HG02759 (cell line): ENCODE results near the gene PLXNC1.

ENCODE experiments used
- ATAC-seq: cut with Tn5 transposase; IDR thresholded peaks from one replicate; pipeline ENCODE4 v1.9.1; 2021; ENCODE audit warnings: mild to moderate bottlenecking, moderate library complexity; ENCODE audit not compliant: unreplicated experiment

The PLXNC1 gene

DNA sequence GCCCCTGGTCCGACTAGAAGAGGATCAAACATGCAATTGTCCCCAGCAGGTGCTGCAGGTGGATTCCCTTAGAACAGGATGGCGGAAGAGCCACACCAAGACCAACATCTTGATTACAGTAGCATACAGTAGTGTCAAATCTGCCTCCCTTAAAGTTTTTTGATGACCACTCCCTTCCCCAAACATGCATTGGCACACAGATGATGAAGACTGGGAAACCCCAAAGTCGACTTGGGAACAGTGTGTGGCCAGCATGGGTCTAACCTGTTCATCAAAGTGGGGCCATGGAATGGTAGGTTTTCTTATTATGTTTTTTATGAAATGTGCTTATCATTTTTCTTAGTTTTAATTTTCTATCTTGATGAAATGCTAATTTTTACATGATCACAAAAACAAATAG lies 8.8 kb downstream of the PLXNC1 start:
- no peak for ATAC-seq

DNA sequence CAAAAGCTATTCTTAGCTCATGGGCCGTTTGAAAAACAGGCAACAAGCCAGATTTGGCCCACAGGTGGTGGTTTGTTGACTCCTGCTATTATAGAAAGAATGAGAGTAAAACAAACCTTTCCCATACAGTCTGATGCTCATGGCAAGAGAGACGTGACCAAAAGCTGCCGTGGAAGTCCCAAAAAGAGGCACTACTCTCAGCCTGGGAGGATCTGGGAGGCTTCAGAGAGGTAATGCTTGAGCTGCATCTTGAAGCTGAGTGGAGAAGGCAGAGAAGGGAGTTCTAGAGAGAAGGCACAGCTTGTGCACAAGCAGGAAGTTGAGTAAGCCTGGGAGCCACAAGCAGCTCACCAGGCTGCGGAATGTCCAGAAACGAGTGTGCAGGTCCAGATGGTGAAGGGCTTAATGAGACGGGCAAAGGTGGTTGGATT lies 9.6 kb downstream of the PLXNC1 start:
- ATAC-seq, result peak; percentile 87

DNA sequence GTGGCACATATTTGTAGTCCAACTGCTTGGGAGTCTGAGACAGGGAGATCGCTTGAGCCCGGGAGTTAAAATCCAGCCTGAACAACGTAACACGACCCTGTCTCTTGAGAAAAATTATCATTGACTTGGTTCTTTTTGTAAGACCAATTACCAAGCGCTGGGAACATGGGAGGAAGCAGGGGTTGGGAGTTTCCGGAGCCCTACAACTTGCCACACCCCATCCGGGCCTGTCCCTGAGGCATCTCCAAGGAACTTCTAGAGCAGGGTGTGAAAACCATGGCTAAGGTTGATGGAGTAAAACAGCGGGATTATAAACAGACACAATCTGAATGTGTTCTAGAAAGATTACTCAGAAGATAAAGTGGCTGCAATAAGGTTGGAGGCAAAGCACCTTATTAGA lies 10.3 kb downstream of the PLXNC1 start:
- ATAC-seq, result no peak

DNA sequence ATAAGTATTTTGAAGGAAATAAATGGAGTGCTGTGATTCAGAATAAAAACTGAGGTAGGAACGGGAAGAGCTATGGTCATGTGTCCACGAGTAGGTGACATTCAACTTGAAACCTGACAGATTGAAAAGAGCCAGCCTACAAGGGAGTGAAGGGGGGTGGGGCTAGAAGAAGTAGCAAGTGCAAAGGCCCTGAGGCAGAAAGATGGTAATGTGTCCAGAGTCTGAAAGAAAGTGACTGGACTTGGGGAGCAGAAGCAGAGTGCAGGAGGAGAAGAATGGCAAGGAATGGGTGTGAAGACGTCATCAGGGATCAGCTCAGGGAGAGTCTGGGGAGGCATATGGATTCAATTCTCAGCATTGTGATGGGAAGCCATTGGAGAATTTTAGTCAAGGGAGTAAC lies 13.7 kb downstream of the PLXNC1 start:
- no peak for ATAC-seq

DNA sequence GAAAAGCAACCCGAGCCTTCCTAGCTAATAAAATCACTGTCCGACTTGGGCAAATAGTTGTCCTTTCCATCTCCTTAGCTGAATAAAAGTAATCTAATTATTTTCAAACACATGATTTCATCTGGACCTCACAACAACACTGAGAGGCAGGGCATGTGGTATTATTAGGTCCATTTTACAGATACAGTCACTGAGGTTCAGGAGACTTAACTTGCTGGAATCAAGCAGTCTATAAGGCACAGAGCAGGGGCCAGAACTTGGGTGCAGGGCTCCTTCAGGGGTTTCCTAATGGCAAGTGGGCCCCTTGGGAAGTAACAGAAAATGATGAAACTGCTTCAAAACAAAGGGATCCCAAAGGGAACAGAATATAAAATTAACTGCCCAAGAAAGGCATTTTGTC lies 15.5 kb downstream of the PLXNC1 start:
- ATAC-seq, result no peak

DNA sequence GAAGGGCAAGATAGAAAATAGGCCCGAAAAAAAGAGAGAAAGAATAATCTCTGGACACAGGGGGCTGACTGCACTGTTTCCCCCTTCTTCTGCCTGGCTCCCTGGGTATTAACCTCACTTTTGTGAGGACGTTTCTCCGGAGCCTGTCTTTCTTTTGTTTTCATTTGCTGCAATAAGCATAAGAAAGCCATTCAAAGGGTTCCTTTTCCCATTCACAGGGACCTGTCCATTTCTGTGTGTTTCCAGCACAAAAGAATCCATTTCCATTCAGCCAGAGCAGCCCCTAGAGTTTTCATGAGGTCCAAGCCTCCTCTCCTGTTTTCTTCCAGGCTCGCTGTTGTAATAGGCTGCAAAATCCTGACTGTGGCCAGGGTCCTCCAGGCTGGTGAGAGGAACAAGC lies 16.8 kb downstream of the PLXNC1 start:
- ATAC-seq, result no peak

DNA sequence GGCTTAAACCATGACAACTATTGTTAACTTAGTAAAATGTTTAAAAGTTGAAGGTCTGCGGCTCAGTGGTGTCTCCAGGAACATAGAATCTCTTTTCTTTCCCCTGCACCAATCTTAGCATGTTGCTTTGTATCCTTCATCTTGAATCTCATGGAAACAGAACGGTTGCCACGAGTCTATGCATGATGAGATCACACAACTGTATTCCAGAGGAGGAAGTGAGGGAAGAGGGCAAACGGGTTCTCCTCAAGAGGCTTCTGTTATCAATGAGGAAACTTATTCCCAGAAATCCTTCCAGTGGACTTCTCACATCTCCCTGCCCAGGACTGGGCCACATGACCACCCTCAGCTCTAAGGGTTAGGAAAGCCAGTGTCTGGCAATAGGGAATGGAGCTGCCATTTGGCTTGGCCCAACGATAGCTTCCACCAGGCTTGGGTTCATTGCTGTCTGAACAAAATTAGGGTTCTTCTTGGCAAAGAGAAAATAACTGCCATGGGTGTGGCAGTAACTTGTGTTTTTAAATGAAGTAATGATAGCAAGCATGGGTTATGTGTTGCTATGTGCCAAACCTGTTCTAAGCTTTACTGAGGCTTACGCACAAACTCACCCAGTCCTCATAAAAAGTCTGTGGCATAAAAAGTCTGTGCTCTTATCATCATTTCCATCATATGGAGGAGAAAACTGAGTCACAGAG lies 17.4 kb downstream of the PLXNC1 start:
- no peak for ATAC-seq

DNA sequence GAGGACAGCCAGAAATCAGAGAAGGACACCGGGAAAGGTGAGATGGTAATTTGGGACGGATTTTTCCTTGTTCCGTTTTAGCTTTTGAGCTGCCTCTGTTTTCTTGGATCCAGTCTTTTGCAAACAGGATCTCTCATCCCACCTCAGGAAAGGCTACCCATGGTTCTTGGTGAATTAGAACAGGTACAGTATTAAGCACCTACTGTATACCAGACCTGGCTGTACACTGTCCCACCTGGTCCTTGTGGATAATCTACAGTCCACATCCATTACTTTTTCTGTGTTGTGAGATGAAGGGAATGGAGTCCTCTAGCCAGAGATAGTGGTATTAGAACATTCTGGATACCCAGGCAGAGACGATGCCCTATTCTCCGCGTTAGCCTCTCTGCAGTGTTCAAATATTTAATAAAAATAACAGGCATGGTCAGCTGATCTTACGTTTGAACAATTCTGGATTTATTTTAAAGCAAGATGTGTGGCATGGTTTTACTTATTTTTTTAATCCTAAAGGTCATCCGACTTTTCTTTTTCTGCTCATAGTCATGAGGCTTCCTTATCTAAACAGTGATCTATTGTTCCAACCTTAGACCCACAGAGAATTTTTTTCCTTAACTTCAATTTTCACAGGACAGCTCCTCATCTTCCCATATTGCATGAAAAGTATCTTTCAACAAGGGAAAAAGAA lies 18.8 kb downstream of the PLXNC1 start:
- no peak for ATAC-seq

DNA sequence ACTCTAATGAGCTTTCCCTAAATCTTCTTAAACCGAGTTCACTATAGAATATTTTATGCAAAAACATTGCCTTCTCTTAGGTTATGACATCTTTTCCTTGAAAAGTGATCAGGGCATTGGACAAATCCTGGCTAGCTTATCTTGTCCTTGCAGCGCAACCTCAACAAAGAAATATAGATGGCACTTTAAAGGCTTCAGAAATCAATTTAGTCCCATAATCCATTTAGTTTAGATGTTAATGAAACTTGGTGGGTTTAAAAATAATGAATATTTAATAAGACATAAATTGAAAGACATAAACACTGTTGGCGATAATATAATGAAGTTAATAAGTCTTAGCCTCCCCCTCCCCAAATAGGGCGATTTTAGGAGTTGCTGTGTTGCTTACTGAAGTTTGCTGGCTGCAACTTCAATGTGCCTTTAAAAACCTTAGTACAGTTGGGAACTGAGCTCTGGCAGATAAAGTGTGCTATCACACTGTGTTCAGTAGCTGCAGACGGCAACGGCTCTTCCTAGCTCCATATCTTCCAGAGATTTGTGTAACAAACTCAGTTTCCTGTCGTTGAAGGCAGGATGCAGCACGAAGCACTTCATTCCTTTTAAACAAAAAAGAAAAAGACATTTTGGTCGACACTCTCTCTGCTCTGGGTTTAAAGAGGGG lies 19.5 kb downstream of the PLXNC1 start:
- ATAC-seq, result no peak

DNA sequence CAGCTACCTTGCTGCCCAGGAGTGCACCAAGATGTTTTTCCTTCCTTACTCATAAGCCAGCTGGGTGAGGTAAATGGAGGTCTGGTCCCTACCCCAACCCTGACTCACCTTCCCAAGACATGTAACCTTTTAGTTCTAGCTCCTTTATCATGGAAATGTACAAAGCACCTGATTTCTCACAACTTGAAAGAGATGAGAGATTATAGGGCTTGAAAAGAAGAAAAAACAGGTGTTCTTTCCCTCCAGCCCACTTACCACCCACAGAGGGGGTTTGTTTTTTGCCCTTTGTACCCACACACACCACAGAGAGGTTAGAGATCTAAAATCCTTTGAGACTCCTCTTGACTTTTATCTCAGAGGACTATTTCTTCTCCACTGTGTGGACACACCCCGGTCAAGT lies 21.1 kb downstream of the PLXNC1 start:
- ATAC-seq, result no peak

DNA sequence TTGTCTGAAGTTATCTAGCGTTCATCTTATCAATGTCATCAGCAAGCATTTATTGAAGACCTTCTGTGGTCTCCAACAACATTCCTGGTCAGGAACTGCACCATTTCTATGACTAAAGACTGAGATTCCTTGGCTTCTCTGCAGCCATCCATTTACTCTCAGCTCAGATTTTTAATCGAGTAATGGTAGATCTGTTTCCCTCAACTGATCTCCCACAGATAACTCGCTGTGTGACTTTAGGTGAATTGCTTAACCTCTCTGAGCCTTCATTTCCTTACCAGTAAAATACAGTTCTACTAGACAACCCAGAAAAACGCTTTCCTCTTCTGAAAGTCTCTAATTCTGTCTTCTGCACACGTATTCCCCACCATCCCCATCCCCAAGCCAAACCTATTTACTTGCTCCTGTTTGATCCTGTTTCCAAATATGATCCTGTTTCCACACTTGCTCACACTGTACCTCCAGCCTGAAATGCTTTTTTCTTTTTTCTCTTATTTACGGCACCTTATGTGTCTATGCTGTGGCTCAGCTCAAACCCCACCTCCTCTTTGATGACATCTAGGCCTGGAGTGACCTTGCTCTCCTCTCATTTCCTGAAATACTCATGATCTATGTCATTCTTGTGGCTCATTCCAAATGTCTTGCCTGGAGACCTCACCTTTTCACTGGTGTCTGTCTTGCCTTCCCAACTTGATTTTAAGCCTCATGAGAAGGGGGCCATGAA lies 21.8 kb downstream of the PLXNC1 start:
- no peak for ATAC-seq

DNA sequence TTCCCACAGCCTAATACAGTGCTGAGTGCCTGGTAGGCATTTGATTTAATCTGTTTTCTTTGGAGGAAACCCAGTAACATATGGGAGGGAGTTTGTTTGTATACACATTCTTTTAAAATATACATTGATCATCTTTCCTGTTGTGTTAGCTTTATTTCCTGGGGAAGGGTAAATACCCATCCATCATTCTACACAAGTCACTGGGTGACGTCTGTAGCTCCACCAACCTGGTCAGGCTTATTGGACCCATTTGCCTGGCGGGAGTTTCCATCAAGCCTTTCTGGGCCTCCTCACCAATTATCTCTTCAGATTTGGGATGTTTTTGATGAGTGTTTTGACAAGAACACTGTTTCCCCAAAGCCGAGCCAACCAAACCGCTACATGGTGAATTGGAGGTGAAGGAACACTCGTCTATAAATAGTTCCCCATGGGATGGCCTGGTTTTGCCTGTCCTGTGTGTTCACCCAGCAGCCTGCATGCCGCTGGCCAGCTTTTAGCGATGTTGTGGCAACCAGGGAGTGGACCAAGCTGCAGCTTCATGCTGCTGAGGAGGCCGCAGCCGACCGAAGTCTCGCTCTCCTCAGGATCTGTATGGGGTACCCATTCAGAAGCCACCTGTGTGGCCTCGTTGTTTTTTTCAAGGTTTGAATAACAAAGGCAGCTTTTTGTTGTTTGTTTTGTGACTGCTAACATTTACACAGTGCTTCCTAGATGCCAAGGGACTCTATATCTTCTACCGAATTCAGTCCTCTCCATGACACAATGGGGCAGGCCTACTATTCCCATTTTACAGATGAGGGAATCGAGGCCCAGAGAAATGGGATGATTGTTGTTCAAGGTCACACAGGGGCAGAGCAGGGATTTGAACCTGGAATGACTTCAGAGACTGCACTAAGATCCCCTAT lies 22.6 kb downstream of the PLXNC1 start:
- ATAC-seq, result no peak

DNA sequence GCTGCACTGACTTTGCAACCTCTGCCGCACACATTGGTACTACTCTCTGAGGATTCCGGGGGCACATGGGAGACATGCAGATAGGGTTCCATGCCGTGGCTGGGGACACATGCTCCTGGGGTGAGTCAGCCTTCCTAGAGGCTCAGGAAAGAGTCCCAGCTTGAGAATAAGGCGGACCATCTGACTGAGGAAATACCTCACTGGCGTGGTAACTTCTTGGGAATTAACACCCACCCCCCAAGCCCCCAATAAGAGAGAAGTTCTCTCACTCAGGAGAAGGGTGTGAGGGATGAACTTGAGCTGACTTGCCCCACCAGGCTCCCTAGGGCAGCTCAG lies 23.2 kb downstream of the PLXNC1 start:
- ATAC-seq, result no peak

DNA sequence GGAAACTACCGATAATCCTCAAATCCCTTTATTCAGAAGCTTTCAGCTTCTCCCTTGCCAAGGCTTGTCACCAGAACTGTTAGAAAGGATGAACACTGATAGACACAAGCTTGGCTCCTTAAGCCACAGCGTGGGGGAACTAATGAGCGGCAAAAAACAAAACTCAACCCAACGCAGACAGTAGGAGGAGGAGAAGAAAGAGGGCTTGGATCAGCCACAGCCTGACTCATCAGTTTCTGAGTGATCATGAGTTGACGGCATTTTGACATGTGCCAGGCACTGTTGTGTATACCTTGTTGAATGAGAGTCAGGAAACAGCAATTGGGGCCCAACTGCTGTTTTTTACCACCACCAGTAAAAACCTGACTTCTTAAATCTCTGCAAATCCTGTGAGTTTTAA lies 23.7 kb downstream of the PLXNC1 start:
- ATAC-seq, result no peak

DNA sequence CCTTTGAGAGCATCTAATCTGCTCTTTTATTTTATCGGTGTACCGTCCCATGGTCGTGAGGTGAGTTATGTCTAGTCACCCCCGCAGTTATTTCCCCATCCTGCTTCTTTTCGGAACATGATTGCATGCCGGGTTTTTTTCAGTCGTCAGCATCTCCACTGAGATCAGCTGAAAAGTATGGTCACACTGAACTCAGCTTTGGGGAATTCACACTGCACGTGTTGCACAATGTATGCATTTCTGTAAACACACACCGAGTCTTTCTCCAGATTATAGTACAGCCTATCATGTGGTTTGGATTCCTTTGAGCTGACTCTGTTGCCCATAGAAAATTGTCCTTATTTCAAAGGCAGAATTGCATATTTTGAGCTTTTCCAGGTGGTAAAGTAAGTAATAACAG lies 24.6 kb downstream of the PLXNC1 start:
- no peak for ATAC-seq

DNA sequence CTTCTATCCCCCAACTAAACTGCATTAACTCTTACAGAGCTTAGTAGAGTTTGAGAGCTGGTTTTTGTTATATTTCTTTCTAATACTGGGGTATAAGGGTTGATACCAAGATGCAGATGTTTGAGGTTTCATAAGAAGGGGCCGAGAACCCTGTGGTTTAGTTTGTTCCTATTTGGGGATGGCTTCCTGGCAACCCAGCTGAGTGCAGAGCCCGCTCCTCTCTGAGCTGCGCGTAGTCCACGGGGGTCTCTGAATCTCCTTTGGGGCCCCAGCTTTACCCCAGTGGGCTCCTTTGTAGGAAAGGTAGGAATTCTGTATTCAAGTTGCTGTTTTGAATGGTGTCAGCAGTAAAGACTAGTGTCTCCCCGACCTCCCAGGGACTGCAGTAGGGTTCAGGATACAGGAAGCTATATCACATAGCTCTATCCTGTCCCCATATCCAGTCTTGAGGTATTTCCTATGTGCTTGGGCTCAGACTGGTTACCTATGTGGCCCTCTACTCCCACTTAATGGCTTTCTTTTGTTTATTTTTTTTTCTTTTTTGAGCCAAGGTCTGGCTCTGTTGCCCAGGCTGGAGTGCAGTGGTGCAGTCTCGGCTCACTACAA lies 25.4 kb downstream of the PLXNC1 start:
- peak; percentile 66 for ATAC-seq

DNA sequence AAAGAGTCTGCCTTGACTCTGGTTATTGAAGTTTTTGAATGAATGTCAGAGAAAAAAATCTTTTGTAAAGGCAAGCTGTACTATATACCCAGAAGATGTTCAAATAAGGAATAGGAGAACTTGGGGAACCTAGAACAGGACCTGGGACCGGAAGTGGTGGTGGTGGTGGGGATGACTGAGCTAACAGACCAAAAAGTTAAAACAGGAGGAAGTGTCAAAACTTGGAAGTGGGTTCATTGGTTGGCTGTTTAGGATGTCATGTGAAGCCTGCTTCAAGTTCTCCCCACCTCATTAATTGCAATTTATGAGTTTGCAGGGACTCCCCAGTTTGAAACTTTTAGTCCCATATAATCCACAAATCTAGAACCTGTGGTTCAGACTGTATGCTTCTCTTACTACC lies 26.2 kb downstream of the PLXNC1 start:
- ATAC-seq, result peak; percentile 39

DNA sequence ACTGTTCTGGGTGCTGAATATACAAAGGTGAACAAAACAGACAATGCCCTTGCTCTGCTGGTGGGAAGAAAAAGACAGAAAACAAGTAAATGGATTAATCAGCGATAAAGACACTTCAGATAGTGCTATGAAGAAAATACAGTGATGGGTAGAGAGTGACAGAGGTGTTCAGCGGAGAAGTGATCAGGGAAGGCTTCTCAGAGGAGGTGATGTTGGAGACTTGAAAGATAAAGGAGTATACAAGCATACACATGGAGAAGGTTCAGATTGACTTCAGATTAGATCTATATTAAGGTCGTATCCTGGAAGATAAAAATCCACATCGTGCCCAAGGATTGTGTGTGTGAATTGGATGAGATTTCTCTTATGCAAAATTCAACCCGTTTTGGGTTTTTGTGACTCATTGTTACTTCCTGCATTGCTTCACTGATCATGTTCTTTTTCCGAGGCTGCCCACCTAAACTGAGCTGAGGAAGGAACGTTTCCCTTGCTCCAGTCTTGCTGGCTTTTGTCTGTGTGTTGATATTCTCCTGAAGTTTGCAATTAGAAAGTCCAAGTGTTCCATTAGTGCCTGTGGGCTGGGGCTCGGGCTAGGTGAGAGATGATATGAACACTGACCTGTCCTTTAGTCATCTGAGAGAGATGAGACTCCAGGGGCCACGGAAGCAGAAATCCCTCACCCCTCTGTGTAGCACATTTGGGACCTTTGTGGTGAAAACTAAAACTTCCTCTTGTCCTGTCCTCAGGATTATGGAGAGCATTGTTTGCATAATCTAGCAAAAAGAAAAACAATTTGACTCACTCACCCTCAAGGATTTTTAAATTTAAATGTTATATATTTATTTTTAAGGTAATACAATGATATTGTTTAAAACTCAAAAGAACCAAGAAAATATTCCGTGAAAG lies 27.6 kb downstream of the PLXNC1 start:
- ATAC-seq, result no peak

DNA sequence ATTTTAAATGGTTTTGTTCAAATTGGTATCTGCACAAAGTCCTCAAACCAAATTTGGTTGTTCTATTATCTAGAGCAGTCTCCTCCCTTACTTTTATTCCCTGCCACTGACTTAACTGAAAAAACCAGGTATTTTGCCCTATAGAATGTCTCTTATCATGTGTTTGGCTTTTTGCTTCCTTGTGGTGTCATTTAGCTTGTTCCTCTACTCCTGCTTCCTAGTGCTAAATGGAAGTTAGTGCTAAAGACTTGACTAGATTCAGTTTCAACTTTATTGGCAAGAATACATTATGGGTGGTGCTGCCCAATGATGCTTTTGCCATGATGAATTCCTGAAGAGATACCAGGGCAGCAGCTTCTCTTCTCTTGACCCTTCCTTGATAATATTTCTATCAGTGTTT lies 29.7 kb downstream of the PLXNC1 start:
- no peak for ATAC-seq
